ENCODE measurements around the gene HDLBP. TPM values are rescaled to one million over a fixed set of nuclear protein-coding genes. Genes with fewer than 3 reads are reported as not detected.
A peak's percentile ranks its signal among the peaks of the same experiment; 100 is the strongest.

Gene HDLBP
- total RNA-seq, 2 donors from 2014 or later: 274 to 287 TPM

- peak overlapping the region; percentile 82 to 91 for H3K4me3 ChIP-seq
- no peaks in the 10 kb centered on the region for H3K9me3 ChIP-seq
- peak overlapping the region; percentile 99 for H3K27ac ChIP-seq
- H3K27me3 ChIP-seq: no peaks in the 10 kb centered on the region
- no peaks in the 10 kb centered on the region for H3K36me3 ChIP-seq
- no peak for DNase-seq (ENCODE audit: low spot score)
- H3K4me1 ChIP-seq: peaks cover 0 to 62% of the 10 kb centered on the region in 2 donors
- TF ChIP-seq CTCF (IDR thresholded peaks at IDR 0.05): no peak
Observed at GRCh38 chr2:241314226-241315092, 1.0 kb downstream of the HDLBP start.

GRCh38 chr2:241313543-241314095 is 1.9 kb downstream of the HDLBP start:
- H3K9me3 ChIP-seq: no peaks in the 10 kb centered on the region
- H3K4me1 ChIP-seq: peaks cover 0 to 62% of the 10 kb centered on the region in 2 donors
- H3K4me3 ChIP-seq: peak overlapping the region in 1 of 2 donors; percentile 82
- no peaks in the 10 kb centered on the region for H3K36me3 ChIP-seq
- no peaks in the 10 kb centered on the region for H3K27me3 ChIP-seq
- H3K27ac ChIP-seq: peak overlapping the region in 1 of 2 donors; percentile 99
- no peak for TF ChIP-seq CTCF (IDR thresholded peaks at IDR 0.05)
- no peak for DNase-seq (ENCODE audit: low spot score)

- H3K4me1 ChIP-seq: peaks cover 0 to 48% of the 10 kb centered on the region in 2 donors
- no peak for TF ChIP-seq CTCF (IDR thresholded peaks at IDR 0.05)
- H3K9me3 ChIP-seq: no peaks in the 10 kb centered on the region
- H3K36me3 ChIP-seq: no peaks in the 10 kb centered on the region
- H3K4me3 ChIP-seq: no peak overlapping the region
- H3K27me3 ChIP-seq: no peaks in the 10 kb centered on the region
- no peak for DNase-seq (ENCODE audit: low spot score)
- peak overlapping the region in 1 of 2 donors; percentile 19 for H3K27ac ChIP-seq
Observed at GRCh38 chr2:241312082-241312481, 3.4 kb downstream of the HDLBP start.

- Histone ChIP-seq H3K36me3 (no peaks in the 10 kb centered on the region), H3K27ac (no peak overlapping the region), H3K9me3 (no peaks in the 10 kb centered on the region), H3K4me3 (no peak overlapping the region), H3K27me3 (no peaks in the 10 kb centered on the region), H3K4me1 (peaks cover 0 to 40% of the 10 kb centered on the region in 2 donors)
- no peak for TF ChIP-seq CTCF (IDR thresholded peaks at IDR 0.05)
- no peak for DNase-seq (ENCODE audit: low spot score)
Observed at GRCh38 chr2:241310917-241311566, 4.4 kb downstream of the HDLBP start.

- DNase-seq (ENCODE audit: low spot score): no peak
- no peak for TF ChIP-seq CTCF (IDR thresholded peaks at IDR 0.05)
- Histone ChIP-seq H3K4me3 (no peak overlapping the region), H3K27ac (no peak overlapping the region), H3K4me1 (peaks cover 0 to 47% of the 10 kb centered on the region in 2 donors), H3K9me3 (no peaks in the 10 kb centered on the region), H3K36me3 (no peaks in the 10 kb centered on the region), H3K27me3 (no peaks in the 10 kb centered on the region)
Observed at GRCh38 chr2:241309684-241310117, 5.8 kb downstream of the HDLBP start.
